Right ventricle myocardium inferior (tissue), 1 donor: ENCODE data around the gene TMEM54. TPM values are rescaled to one million over a fixed set of nuclear protein-coding genes. Genes with fewer than 3 reads are reported as not detected.
A peak's percentile ranks its signal among the peaks of the same experiment; 100 is the strongest.

Experiments used
- ATAC-seq: fragments of 200-7000 bp; cut with Tn5 transposase; one replicate; pipeline ENCODE4 v1.9.1; 2020; ENCODE audit warnings: mild to moderate bottlenecking, moderate library complexity
- DNase-seq: peaks from one replicate; pipeline ENCODE4 v3.0.0; 2021; ENCODE audit errors: missing footprints
- intact Hi-C: fragments of 100-400 bp; cut with DNase I; formaldehyde crosslinking; loops from one replicate; pipeline ENCODE4 v1.11.0; 2022
- total RNA-seq: library from RNA; stranded (reverse); fragmentation: NEBNext Ultra II Directional; extraction: Animal tissue kit (Norgen Biotek cat#: 25700); gene quantifications from one replicate; pipeline ENCODE4 v1.2.1, GENCODE V29; 2021
- donor health status: DM: no; HTN: yes; CAD: no; lungs with severe emphysema.

Gene TMEM54
- total RNA-seq, 1 donor from 2014 or later: 10.9 TPM

DNA sequence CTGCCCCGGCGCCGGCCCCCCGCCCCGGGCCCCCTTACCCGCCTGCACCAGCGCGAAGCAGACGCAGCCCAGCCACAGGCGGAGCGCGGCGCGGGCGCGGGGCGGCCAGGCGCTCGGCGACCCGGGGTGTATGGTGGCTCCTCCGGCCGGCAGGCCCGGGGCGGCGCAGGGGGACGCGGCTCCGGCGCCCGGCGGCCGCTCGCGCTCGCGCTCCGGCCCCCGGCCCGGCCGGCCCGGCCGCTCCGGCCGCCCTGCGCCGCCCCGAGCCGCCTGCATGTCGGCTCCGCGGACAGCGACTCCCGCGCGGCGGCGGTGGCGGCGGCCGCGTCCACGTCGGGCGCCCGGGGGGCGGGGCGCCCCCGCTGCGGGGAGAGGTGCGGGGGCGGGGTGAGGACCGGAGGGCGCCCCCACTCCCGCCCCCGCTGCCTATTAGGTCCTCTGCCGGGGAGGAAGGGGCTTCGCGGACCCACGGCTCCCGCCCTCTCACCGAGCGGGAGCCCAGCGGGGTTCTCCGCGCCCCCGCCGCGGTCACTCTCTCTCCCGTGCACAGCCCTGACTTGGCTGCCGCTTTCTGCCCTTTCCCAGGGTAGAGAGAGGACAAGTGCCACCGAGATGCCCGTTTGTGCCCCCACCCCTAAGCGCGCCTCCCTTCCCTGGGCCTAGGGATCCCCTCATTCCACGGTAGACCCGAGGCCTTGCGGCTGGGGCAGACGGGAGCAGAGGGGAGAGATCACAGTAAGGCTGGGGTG is 30.4 kb downstream of the TMEM54 start, which contains the start of gene FNDC5:
FNDC5 (minus strand) TSS at position 298 of the 749 bp plus-strand sequence.
- ATAC-seq (peak; percentile 42), DNase-seq (no peak)
- intact Hi-C loops: loop anchor here (5.0 kb wide), 1 partner anchor 168 kb away; the partner anchor contains the start of gene SYNC

DNA sequence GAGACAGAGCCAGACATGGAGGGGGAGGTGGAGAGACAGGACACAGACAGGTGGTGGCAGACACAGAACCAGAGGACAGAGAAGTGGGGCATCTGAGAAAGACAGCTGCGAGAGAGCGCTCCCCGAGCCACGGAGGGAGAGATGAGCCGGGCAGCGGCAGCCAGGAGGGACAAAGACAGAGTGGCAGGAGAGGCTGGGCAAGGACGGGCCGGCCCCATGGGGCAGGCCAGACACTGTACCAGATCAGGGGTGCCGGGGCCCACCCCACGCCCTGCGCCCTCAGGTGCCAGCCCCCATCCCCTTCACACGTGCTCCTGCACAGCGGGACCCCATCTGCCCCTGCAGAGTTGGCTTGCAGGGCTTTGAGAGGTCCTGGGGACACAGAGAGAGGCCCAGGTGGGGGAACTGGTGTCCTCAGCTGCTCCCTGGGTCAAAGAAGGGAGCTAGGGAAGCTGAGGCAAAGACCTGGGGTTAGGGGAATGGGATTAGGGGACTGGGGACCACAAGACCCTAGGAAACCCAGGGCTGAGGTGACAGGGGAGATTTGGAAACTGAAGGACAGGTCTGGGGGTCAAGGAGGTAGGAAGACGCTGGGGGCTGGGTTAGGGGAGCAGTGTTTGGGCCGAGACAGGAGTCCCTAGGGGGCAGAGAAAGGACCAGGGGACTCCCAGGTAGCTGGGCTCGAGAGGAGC is 31.1 kb downstream of the TMEM54 start:
- no peak for DNase-seq
- no peak for ATAC-seq
- intact Hi-C loops: loop anchor here (5.0 kb wide), 1 partner anchor 168 kb away; the partner anchor contains the start of gene SYNC

DNA sequence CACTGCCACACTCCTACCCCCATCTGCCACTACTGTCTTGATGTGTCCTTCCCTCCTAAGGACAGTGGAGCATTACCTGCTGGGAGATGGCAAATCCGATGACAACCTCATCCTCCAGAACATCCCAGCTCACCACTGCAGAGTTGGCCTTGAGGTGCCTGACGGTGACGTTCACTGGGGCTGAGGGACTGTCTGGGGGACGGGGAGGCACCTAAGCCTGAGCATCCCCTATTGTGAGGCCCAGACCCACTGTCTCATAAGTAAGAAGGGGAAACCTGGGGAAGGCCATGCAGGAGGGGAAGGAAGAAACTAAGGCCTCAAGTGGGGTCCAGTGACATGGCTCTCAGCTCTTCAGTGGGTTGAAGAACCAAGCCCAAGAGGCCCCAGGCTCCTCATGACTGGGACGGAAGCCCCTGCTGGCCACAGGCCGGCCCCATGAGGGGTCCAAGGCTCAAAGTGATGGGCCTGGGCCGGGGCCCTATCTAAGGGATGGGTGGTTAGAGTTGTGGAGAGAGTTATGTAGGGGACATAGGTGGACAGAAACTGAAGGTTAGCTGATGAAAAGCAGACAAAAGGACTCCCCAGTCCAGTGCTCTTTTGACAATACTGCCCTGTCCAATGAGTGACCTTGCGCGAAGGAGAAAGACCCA is 32.3 kb downstream of the TMEM54 start:
- intact Hi-C loops: no loop called here
- no peak for ATAC-seq

DNA sequence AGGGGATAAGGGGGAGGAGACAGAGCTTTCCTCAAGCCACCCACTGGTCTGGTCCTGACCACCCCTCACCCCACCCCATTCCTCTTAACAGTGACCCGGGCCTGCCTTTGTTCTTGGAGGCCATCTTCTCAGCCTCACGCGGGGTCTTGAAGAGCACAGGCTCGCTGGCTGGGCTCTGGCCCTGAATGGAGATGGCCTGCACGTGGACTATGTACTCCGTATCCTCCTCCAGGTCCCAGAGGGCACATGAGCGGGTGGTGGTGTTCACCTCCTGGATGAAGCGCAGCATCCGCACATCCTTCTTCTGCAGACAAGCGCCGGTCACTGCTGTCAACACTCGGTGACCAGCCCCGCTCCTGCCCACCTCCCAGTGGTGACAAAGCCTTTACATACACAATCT is 33.1 kb downstream of the TMEM54 start:
- intact Hi-C loops: no loop called here
- no peak for ATAC-seq
- DNase-seq: no peak

More for the DNA sequence above, 32.3 kb downstream of the TMEM54 start:
- no peak for DNase-seq

DNA sequence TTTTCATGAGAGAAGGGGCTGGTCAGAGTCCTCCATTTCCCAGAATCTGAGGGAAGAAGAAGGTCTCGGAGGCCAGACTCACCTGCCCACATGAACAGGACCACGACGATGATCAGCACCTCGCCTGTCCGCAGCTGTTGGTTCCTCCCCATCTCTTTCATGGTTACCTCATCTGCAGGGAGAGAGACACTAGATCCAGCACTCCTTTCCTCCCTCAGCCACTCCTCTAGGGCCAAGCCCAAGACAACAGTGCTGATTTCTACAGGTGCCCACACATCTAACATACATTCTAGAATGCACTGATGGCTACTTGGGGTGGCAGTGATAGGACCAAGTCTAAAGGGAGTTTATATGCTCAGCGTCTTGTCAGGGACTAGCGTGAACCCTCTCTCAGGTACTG is 33.5 kb downstream of the TMEM54 start:
- DNase-seq (no peak), ATAC-seq (no peak)
- intact Hi-C loops: no loop called here

DNA sequence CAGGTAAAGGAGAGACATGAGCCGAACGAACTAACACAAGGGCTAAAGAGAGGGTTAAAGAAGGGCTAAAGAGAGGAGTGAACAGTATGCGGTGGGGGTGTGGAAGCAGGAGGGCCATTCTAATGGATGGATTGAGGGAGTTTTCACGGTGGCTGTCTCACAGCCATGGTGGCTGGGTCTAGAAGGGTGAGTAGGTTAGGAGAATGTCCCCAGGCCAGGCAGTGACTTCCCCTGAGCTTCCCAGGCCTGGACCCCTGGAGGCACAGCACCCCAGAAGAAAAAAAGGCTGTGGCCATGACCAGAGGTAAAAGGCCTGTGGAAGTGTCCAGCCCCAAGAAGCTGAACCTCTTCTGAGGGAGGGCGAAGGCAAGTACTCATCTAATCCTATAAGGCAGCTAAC is 34.0 kb downstream of the TMEM54 start:
- intact Hi-C loops: no loop called here
- no peak for ATAC-seq
- DNase-seq: no peak

DNA sequence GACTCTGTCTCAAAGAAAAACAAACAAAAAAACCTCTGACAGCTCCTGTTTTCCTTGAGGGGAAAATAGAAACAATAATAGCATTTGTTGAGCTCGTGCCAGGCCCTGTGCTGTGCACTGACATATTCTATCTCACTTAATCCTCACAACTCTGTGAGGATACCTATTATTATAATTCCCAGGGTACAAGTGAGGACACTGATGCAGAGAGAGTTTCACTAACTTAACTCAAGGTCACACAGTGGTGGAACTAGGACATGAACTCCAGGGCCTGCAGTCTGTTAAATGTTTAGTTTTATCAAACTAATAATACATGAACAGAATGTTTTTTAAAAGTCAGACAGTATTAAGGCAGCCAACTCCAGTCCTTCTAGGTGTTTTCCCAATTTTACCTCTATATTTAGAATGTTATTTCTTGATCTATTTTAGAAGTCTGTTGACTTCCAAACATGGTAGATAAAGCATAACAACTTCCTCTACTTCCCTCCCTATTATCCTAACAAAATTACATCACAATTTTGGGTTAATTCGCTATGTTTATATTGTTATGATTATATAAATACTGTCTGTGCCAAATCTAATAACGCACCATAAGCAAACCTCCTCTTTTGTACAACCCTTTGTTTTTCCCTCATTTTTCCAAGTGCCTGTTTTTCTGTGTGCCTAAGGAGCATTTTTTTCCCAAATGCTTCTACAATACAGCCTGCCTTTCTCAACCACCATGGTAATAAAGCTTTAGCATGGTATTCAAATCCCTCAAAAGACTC is 35.4 kb downstream of the TMEM54 start:
- intact Hi-C loops: no loop called here
- ATAC-seq: no peak
- DNase-seq: no peak

DNA sequence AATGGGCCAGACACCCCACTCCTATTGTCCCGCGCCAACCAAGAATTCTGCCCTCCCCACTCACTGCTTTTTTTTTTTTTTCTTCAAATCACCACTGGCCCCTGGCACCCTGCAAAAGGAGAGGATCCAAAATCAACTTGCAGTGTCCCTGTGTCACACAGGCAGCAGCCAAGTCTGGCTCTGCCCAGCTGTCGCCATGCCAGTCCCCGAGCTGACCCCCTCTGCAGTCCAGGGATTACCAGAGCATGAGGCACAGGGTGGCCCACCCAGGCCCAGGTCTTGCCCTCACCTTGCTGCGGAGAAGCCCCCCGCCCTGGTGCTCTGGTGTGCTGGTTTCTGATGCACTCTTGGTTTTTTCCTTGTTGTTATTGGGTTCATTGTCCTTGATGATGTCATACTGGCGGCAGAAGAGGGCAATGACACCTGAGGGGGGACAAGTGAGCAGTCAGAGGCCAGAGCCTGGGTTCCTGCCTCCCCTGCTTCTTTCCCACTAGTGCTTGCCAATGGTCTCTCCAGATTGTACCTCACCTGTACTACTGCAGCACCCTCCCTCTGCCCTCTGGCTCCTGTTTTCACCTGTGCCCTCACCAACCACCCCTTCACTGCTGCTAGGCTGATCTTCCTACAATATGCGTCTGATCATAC is 36.7 kb downstream of the TMEM54 start:
- DNase-seq (no peak), ATAC-seq (peak; percentile 55)
- intact Hi-C loops: no loop called here

DNA sequence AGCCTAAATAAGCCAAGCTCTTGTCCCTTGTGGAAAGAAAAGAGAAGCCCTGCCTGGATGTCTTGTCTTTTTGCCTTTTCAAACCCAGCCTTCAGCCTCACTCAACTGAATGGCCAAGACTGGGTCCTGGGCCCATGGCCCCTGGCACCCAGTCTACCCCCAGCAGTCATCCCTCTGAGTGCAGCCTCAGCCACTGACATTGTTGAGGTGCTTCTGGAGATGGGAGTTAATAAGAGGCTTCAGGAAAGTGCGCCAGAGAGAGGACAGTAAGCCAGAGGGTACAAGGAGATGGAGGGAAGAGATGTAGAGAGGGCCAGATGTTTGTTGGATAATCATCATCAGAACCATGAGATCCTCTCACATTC is 37.3 kb downstream of the TMEM54 start:
- intact Hi-C loops: no loop called here
- no peak for ATAC-seq
- DNase-seq: no peak

DNA sequence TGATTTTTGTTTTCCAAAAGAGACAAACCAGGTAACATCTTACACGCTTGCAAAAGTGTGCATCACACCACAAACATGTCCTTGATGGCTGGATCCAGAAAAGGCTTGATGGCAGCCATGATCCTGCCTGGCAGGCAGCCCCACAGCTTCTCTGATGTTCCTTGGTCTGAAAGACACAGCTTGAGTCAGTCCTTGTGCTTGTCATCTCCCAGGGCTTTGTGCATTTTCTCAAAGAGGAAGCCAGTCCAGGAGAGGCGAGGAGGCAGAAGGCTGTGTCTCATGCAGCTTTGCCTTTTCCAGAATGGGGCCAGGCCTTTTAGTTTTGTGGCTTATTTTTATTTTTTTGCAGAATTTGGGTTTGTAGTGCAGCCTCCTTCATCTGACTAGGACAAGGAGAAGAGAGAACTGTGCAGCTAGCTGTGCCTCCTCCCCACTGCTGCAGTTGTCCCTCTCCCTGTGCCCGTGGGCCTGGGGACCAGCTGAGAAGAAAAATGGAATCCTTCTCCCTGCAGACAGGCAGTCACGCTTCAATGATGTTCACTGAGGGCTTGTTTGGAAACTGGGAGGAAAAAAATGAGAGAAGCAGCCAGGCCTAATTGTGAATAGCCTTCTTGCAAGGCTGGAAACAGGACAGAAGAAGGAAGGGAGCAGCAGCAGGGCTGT is 37.8 kb downstream of the TMEM54 start:
- no peak for DNase-seq
- intact Hi-C loops: no loop called here
- no peak for ATAC-seq

DNA sequence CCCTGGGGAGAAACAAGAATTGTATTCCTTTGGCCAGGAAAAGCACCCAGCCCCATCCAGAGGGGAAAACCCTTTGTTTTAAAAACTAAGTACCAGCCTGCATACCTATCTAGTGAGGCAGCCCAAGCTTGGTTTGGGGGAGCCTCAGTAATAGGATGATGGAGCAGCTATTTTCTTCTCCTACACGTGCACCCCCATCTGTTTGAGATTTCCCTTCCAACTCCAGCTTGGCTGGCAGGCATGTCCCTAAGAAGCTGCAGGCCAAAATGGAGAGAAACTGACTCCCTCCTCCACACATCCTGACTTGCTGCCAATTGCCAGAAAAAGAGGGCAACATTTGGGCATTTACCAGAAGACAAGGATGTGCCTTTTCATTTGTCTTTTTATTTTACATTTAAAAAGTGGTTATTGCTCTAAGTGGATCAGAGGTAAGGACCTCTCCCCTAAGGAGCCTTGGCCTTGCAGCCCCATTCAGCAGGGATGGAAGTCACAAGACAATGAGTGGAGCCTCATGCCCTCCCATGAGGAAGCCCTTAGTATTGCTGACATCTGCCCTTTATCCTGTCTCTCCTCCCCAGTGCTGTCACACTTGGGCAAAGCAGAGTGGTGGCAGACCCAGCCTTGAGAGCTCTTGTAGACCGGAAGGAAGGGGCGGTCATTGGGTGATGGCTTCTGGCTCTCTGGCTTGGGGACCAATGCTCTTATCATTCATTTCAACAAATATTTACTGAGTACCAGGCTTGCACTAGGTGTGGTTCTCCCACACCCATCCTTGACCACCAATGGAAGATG is 39.1 kb downstream of the TMEM54 start:
- intact Hi-C loops: no loop called here
- DNase-seq (no peak), ATAC-seq (no peak)

DNA sequence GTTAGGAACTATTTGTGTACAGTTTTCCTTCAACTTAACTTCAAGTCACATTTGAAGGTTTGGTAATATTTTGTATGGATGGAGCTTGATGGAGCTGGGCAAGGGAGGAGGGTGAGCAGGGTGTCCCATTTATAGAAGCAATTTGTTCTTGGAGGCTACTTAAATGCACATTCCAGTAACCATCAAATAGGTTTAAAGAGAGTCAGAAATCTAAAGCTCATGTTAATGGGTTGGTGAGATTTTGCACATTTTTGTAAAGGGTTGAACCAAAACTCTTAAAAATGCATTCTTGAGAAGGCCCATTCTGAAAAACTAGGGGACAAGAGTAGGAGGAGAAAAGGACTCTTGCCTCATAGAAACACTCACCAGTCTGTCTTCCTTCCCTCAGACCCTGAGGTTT is 40.6 kb downstream of the TMEM54 start:
- ATAC-seq (no peak), DNase-seq (no peak)
- intact Hi-C loops: no loop called here

DNA sequence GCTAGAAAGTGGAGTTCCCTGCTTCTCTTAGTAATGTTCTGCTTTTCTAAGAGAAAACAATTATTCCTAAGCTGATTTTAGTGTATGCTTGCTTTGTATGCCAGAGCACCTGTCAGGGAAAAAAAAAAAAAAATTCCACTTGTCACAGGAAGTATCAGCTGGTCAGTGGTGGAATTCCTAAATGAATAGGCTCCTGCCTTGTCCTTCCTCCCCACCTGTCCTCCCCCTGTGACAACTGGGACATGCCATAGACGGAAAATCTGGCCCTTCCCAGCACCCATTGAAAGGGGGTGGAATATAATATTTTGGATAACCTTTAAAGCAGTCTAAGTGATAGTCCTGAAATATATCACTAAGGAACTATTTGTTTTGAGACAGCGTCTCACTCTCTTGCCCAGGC is 41.3 kb downstream of the TMEM54 start:
- no peak for ATAC-seq
- intact Hi-C loops: no loop called here

DNA sequence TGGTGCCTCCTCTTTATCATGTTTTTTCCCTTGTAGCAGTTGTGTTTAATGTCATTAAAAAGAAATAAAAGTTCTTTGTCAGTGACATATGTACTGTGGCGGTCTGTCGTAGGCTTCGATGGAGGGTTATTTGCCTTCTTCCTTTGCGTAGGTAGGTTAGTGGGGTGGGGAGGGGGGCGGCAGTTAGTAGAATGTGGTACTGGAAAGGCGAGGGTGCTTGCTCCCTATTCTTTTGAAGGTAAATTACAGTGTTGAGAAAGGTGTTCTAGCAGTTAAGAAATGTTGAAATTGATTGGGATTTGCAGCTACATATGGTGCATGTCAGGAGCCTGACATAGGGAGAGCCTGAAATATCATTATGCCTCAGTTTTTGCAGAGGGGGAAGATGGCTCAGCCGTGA is 42.4 kb downstream of the TMEM54 start:
- DNase-seq (no peak), ATAC-seq (no peak)
- intact Hi-C loops: no loop called here

More for the DNA sequence above, 41.3 kb downstream of the TMEM54 start:
- no peak for DNase-seq

DNA sequence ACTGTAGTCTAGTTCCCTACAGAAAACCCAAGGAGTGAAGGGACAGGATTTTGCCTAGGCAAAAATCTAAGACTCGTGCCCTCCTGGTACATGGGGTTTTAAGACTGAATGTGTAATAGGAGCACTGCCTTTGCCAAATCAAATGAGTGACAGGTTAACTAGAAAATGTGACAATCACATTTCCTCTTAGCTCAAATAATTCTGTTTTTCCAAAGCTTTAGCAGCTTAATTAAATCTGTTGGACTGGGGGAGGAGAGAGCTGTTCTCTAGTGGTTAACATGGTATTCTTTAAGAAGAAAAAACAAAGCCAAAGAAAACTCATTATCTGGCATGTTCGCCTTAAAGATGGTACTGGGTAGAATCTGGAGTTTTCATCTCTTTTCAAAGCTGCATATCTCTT is 43.1 kb downstream of the TMEM54 start:
- DNase-seq (no peak), ATAC-seq (no peak)
- intact Hi-C loops: no loop called here

DNA sequence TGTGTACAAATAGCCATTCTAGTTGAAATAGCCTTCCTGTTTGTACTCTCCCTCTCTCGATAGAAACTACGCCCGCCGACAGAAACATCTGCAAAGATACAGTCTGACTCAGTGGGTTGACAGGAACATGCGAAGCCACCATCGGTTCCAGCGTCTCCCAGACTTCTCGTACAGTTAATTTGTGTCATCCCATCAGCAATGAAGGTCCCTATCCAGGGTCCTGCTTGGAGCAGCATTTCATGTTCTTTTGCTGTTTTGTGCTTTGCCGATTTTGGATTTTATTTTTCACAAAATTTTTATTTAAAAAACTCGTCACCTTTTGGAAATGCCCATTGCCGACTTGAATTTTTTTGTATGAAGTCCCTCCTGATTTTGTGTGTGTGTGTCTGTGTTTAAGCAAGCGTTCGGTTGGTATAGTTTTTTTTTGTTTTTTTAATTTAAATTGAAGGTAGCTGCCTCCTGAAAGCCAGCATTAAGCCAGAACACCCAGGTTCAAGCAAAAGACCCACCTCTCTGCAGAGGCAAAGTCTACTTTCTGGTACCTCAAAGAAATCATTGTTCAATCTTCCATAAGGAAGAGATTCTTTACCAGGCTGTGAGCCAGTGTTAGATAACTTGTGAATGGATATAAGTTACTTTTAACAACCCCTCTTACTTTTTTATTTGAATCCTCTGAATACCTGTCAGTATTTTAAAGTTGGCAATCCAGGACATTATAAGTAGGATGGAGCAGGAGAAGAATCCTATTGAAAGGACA is 45.1 kb downstream of the TMEM54 start:
- ATAC-seq (no peak), DNase-seq (no peak)
- intact Hi-C loops: no loop called here
